Neural cell (in vitro differentiated cells): Measurements from ENCODE around the gene PTPN1. TPM values are rescaled to one million over a fixed set of nuclear protein-coding genes. Genes with fewer than 3 reads are reported as not detected.

ENCODE experiments used
- H2AFZ ChIP-seq: fragments of 200-600, 300-800 bp; sonication (generic), shearing (Covaris generic); 2 replicates; pipeline ENCODE4 v1.6.0; 2014; ENCODE audit warnings: low read depth, mild to moderate bottlenecking, antibody characterized with exemption, low read length, moderate library complexity
- H3F3A ChIP-seq: fragments of 200-600 bp; shearing (Covaris generic); 2 replicates; pipeline ENCODE4 v1.6.1; 2016; ENCODE audit warnings: mild to moderate bottlenecking, moderate library complexity, mixed read lengths, antibody characterized with exemption, low read length; ENCODE audit not compliant: insufficient read depth, poor library complexity, severe bottlenecking
- H3K27ac ChIP-seq: fragments of 200-600, 300-800 bp; sonication (generic), shearing (Covaris generic); 2 replicates; pipeline ENCODE4 v1.5.1; 2014; ENCODE audit warnings: mild to moderate bottlenecking, low read length, moderate library complexity
- H3K27me3 ChIP-seq: fragments of 300-800, 200-600 bp; sonication (generic), shearing (Covaris generic); 2 replicates; pipeline ENCODE4 v1.6.0; 2014; ENCODE audit warnings: mild to moderate bottlenecking, low read depth, low read length, moderate library complexity; ENCODE audit not compliant: insufficient read depth
- H3K36me3 ChIP-seq: fragments of 300-800, 200-600 bp; sonication (generic), shearing (Covaris generic); 2 replicates; pipeline ENCODE4 v1.5.1; 2014; ENCODE audit warnings: mild to moderate bottlenecking, antibody characterized with exemption, low read length, moderate library complexity; ENCODE audit not compliant: insufficient read depth
- H3K4me2 ChIP-seq: fragments of 300-800, 200-600 bp; sonication (generic), shearing (Covaris generic); 2 replicates; pipeline ENCODE4 v1.6.0; 2014; ENCODE audit warnings: mild to moderate bottlenecking, low read length
- H3K4me3 ChIP-seq: fragments of 300-800, 200-600 bp; sonication (generic), shearing (Covaris generic); 2 replicates; pipeline ENCODE4 v1.5.1; 2014; ENCODE audit warnings: mild to moderate bottlenecking, low read length, moderate library complexity
- H3K79me2 ChIP-seq: fragments of 200-600 bp; shearing (Covaris generic); replicated peaks from 2 replicates; pipeline ENCODE4 v1.6.0; 2014; ENCODE audit warnings: mild to moderate bottlenecking, low read length, moderate library complexity; ENCODE audit not compliant: insufficient read depth
- H3K9ac ChIP-seq: fragments of 300-800, 200-600 bp; sonication (generic), shearing (Covaris generic); 2 replicates; pipeline ENCODE4 v1.6.1; 2016; ENCODE audit warnings: mild to moderate bottlenecking, low read length, mixed read lengths
- H3K9me2 ChIP-seq: fragments of 200-600 bp; shearing (Covaris generic); 2 replicates; pipeline ENCODE4 v1.6.1; 2016; ENCODE audit warnings: mild to moderate bottlenecking, low read length, mixed read lengths; ENCODE audit not compliant: insufficient read depth
- H3K9me3 ChIP-seq: fragments of 200-600, 300-800 bp; sonication (generic), shearing (Covaris generic); 2 replicates; pipeline ENCODE4 v1.6.1; 2016; ENCODE audit warnings: mild to moderate bottlenecking, mixed run types, low read length, moderate library complexity, mixed read lengths
- H4K20me1 ChIP-seq: fragments of 200-600 bp; shearing (Covaris generic); 2 replicates; pipeline ENCODE4 v1.6.1; 2016; ENCODE audit warnings: mild to moderate bottlenecking, mixed run types; ENCODE audit not compliant: insufficient read depth
- CTCF ChIP-seq: fragments of 450-650 bp; IDR thresholded peaks from 2 replicates; pipeline ENCODE4 v1.5.1; 2014; ENCODE audit warnings: antibody characterized with exemption, mild to moderate bottlenecking, moderate library complexity; ENCODE audit not compliant: poor library complexity, severe bottlenecking
- EP300 ChIP-seq: fragments of 450-650 bp; conservative IDR thresholded peaks from 2 replicates; pipeline ENCODE4 v1.6.1; 2014; ENCODE audit warnings: antibody characterized with exemption, mild to moderate bottlenecking, moderate library complexity; ENCODE audit not compliant: poor library complexity, severe bottlenecking
- EZH2 ChIP-seq: fragments of 200-600, 300-800 bp; shearing (Covaris generic), sonication (generic); IDR thresholded peaks from 2 replicates; pipeline ENCODE4 v1.6.1; 2014; ENCODE audit warnings: antibody characterized with exemption, low read length, borderline replicate concordance, mild to moderate bottlenecking; ENCODE audit not compliant: insufficient read depth, poor library complexity, severe bottlenecking
- MXI1 ChIP-seq: fragments of 450-650 bp; conservative IDR thresholded peaks from 2 replicates; pipeline ENCODE4 v1.6.1; 2014; ENCODE audit warnings: antibody characterized with exemption, mild to moderate bottlenecking; ENCODE audit not compliant: poor library complexity, severe bottlenecking
- POLR2AphosphoS5 ChIP-seq: IDR thresholded peaks from 2 replicates; pipeline ENCODE4 v1.6.1; 2012
- RAD21 ChIP-seq: fragments of 450-650 bp; conservative IDR thresholded peaks from 2 replicates; pipeline ENCODE4 v1.6.1; 2014; ENCODE audit warnings: antibody characterized with exemption, mild to moderate bottlenecking, moderate library complexity
- SMC3 ChIP-seq: fragments of 450-650 bp; conservative IDR thresholded peaks from 2 replicates; pipeline ENCODE4 v1.6.1; 2014; ENCODE audit warnings: antibody characterized with exemption, mild to moderate bottlenecking, moderate library complexity; ENCODE audit not compliant: poor library complexity
- TAF1 ChIP-seq: IDR thresholded peaks from 2 replicates; pipeline ENCODE4 v1.6.1; 2012; ENCODE audit warnings: low read depth
- polyA plus RNA-seq: library from polyadenylated mRNA; depleted of rRNA; stranded (reverse); fragments of >200 nt; gene quantifications from 2 replicates; pipeline ENCODE4 v1.2.3, GENCODE V29; 2014
- TF ChIP-seq, protein P1 (sequence below): IDR thresholded peaks from 2 replicates; pipeline ENCODE4 v1.6.1; 2012; ENCODE audit warnings: borderline replicate concordance

The PTPN1 gene
- polyA plus RNA-seq, 1 donor from 2014 or later, result 48.1 TPM

GRCh38 chr20:50596694-50597021, 86.5 kb downstream of the PTPN1 start:
- Histone ChIP-seq H3K79me2 (no peaks in the 10 kb centered on the region), H4K20me1 (no peaks in the 10 kb centered on the region), H3K27ac (no peak overlapping the region), H2AFZ (no peak overlapping the region), H3K9me2 (no peaks in the 10 kb centered on the region), H3K27me3 (no peaks in the 10 kb centered on the region), H3K4me2 (no peak overlapping the region), H3K36me3 (no peaks in the 10 kb centered on the region), H3K9me3 (no peaks in the 10 kb centered on the region), H3K9ac (no peak overlapping the region), H3F3A (no peaks in the 10 kb centered on the region), H3K4me3 (no peak overlapping the region)
- TF ChIP-seq POLR2AphosphoS5 (no peak), TAF1 (no peak), CTCF (no peak), EZH2 (no peak), MXI1 (no peak), RAD21 (no peak), SMC3 (no peak), EP300 (no peak)
- TF ChIP-seq, protein P1, sequence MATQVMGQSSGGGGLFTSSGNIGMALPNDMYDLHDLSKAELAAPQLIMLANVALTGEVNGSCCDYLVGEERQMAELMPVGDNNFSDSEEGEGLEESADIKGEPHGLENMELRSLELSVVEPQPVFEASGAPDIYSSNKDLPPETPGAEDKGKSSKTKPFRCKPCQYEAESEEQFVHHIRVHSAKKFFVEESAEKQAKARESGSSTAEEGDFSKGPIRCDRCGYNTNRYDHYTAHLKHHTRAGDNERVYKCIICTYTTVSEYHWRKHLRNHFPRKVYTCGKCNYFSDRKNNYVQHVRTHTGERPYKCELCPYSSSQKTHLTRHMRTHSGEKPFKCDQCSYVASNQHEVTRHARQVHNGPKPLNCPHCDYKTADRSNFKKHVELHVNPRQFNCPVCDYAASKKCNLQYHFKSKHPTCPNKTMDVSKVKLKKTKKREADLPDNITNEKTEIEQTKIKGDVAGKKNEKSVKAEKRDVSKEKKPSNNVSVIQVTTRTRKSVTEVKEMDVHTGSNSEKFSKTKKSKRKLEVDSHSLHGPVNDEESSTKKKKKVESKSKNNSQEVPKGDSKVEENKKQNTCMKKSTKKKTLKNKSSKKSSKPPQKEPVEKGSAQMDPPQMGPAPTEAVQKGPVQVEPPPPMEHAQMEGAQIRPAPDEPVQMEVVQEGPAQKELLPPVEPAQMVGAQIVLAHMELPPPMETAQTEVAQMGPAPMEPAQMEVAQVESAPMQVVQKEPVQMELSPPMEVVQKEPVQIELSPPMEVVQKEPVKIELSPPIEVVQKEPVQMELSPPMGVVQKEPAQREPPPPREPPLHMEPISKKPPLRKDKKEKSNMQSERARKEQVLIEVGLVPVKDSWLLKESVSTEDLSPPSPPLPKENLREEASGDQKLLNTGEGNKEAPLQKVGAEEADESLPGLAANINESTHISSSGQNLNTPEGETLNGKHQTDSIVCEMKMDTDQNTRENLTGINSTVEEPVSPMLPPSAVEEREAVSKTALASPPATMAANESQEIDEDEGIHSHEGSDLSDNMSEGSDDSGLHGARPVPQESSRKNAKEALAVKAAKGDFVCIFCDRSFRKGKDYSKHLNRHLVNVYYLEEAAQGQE, result no peak

GRCh38 chr20:50597406-50597969, 87.3 kb downstream of the PTPN1 start:
- Histone ChIP-seq H3K9ac (no peak overlapping the region), H3K27me3 (no peaks in the 10 kb centered on the region), H3K36me3 (no peaks in the 10 kb centered on the region), H3K79me2 (no peaks in the 10 kb centered on the region), H3K9me2 (no peaks in the 10 kb centered on the region), H3K4me3 (no peak overlapping the region), H2AFZ (no peak overlapping the region), H4K20me1 (no peaks in the 10 kb centered on the region), H3K27ac (no peak overlapping the region), H3K4me2 (no peak overlapping the region), H3K9me3 (no peaks in the 10 kb centered on the region), H3F3A (no peaks in the 10 kb centered on the region)
- TF ChIP-seq SMC3 (no peak), EP300 (no peak), MXI1 (no peak), CTCF (no peak), EZH2 (no peak), POLR2AphosphoS5 (no peak), TAF1 (no peak), RAD21 (no peak)
- TF ChIP-seq, protein P1, result no peak
